Measurements from ENCODE around the gene MYO3A. TPM values are rescaled to one million over a fixed set of nuclear protein-coding genes. Genes with fewer than 3 reads are reported as not detected.

Gene MYO3A
- not detected in 2 replicates for total RNA-seq

GRCh38 chr10:25933653-25934608 is at the start of gene MYO3A:
Gene MYO3A, plus strand, starts transcription at chr10:25934229. Its CDS starts 17,882 bp downstream, at chr10:25952111.

DNA sequence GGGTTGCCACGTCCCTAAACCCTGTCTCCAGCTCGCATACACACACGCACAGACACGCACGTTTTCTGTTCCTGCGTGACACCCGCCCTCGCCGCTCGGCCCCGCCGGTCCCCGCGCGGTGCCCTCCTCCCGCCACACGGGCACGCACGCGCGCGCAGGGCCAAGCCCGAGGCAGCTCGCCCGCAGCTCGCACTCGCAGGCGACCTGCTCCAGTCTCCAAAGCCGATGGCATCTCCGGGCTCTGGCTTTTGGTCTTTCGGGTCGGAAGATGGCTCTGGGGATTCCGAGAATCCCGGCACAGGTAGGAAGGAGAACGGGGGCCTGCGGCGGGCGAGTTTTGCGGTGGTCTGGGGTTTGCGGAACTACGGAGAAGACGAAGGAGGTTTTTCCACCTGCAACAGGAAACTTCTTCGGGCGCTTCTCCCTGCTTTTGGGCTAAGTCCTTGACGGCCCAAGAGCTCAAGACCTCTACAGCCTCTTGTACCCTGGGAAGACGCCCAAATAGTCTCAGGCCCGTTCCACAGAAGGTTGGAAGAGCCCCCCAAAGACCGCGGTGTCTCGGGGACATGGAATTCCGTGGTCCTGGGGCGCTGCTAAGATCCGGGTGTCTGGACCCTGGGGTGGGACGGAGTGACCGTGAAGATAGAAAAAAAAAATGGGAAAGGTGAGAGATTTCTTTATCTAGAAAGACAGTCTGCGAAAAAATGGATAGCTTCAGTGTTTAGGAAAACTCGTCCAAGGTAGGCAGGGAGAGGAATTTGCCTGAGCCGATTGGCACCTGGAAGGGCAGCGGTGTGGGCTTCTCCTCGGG is 282.8 kb downstream of the MYO3A start, which contains the start of gene GAD2:
TSS of gene GAD2 (plus strand) at position 190 of the 811 bp plus-strand sequence. CDS start at position 226, 36 bp downstream.

